Embryonic facial prominence (tissue), 1 donor: Measurements from ENCODE around the gene PPM1G.
"Not testable (repeated sequence)": the region's sequence is repeated elsewhere in the genome, so short reads cannot be mapped to it uniquely, and the experiment has no call there.

Experiments
- DNase-seq: peaks from one replicate; pipeline ENCODE4 v3.0.0-alpha.2; 2016; ENCODE audit errors: extremely low spot score

Gene PPM1G

GRCh38 chr2:27409321-27410073, at the start of gene PPM1G:
TSS of gene PPM1G (minus strand) at chr2:27409591. CDS start at chr2:27409422, 169 bp downstream.
- peak; percentile 80 for DNase-seq

GRCh38 chr2:27453968-27454367, 44.6 kb upstream of the PPM1G start:
- DNase-seq = no peak

GRCh38 chr2:27451095-27451494, 41.7 kb upstream of the PPM1G start:
- DNase-seq = no peak

- no peak for DNase-seq
Measured at GRCh38 chr2:27448381-27448780, 39.0 kb upstream of the PPM1G start.

GRCh38 chr2:27446057-27446456, 36.7 kb upstream of the PPM1G start:
- no peak for DNase-seq

- DNase-seq = no peak
Measured at GRCh38 chr2:27445615-27446014, 36.2 kb upstream of the PPM1G start.

GRCh38 chr2:27445155-27445554, 35.8 kb upstream of the PPM1G start:
- DNase-seq = no peak

- DNase-seq = no peak
Measured at GRCh38 chr2:27442920-27443282, 33.5 kb upstream of the PPM1G start.

GRCh38 chr2:27441958-27442919, 32.8 kb upstream of the PPM1G start, which contains the start of gene KRTCAP3:
TSS of gene KRTCAP3 (plus strand) at chr2:27442381. CDS start at chr2:27442413, 32 bp downstream.
- DNase-seq = no peak

- no peak for DNase-seq
Measured at GRCh38 chr2:27441226-27441926, 32.0 kb upstream of the PPM1G start.

- DNase-seq = no peak
Measured at GRCh38 chr2:27435628-27436027, 26.2 kb upstream of the PPM1G start.

- no peak for DNase-seq
Measured at GRCh38 chr2:27431395-27431794, 22.0 kb upstream of the PPM1G start.

GRCh38 chr2:27428978-27429541, 19.7 kb upstream of the PPM1G start:
- no peak for DNase-seq

- DNase-seq = peak; percentile 88
Measured at GRCh38 chr2:27428213-27428977, 19.0 kb upstream of the PPM1G start, which contains the start of gene NRBP1. TSS of gene NRBP1 (plus strand) at chr2:27428631. CDS start at chr2:27433274, 4,643 bp downstream.

GRCh38 chr2:27427863-27428212, 18.4 kb upstream of the PPM1G start:
- DNase-seq = no peak

GRCh38 chr2:27425039-27425438, 15.6 kb upstream of the PPM1G start:
- not testable (repeated sequence) for DNase-seq

- DNase-seq = no peak
Measured at GRCh38 chr2:27422958-27423357, 13.6 kb upstream of the PPM1G start.

- DNase-seq = no peak
Measured at GRCh38 chr2:27421660-27422250, 12.4 kb upstream of the PPM1G start.

GRCh38 chr2:27420996-27421395, 11.6 kb upstream of the PPM1G start:
- DNase-seq = no peak

- DNase-seq = no peak
Measured at GRCh38 chr2:27416151-27416550, 6.8 kb upstream of the PPM1G start.
